Trophoblast cell (in vitro differentiated cells and primary cell): Measurements from ENCODE around the gene SCARB2.

ENCODE experiments used
- DNase-seq, 2 donors: peaks; one replicate each; pipeline ENCODE4 v3.0.0-alpha.2; 2016
- H2AFZ ChIP-seq: 2 replicates; pipeline ENCODE4 v1.6.1; 2013; ENCODE audit warnings: low read length, moderate library complexity, mild to moderate bottlenecking; ENCODE audit not compliant: insufficient read depth, poor library complexity
- H2AK5ac ChIP-seq: 2 replicates; pipeline ENCODE4 v1.6.1; 2013; ENCODE audit warnings: mild to moderate bottlenecking, low read length
- H2BK120ac ChIP-seq: 2 replicates; pipeline ENCODE4 v1.6.1; 2013; ENCODE audit warnings: low read length, mild to moderate bottlenecking, moderate library complexity; ENCODE audit not compliant: insufficient read depth, poor library complexity
- H2BK12ac ChIP-seq: 2 replicates; pipeline ENCODE4 v1.6.1; 2013; ENCODE audit warnings: mild to moderate bottlenecking, low read length, moderate library complexity
- H2BK5ac ChIP-seq: 2 replicates; pipeline ENCODE4 v1.6.1; 2013; ENCODE audit warnings: low read length, low read depth, moderate library complexity, mild to moderate bottlenecking; ENCODE audit not compliant: poor library complexity
- H3K14ac ChIP-seq: 2 replicates; pipeline ENCODE4 v1.6.1; 2013; ENCODE audit warnings: mild to moderate bottlenecking, low read length
- H3K18ac ChIP-seq: 2 replicates; pipeline ENCODE4 v1.6.1; 2013; ENCODE audit warnings: mild to moderate bottlenecking, low read length
- H3K23ac ChIP-seq: 2 replicates; pipeline ENCODE4 v1.6.1; 2013; ENCODE audit warnings: low read length
- H3K27ac ChIP-seq: 2 replicates; pipeline ENCODE4 v1.5.1; 2013; ENCODE audit warnings: low read depth, mild to moderate bottlenecking, inconsistent platforms, low read length, moderate library complexity
- H3K27me3 ChIP-seq: 2 replicates; pipeline ENCODE4 v1.6.1; 2013; ENCODE audit warnings: inconsistent platforms, mild to moderate bottlenecking, low read length, moderate library complexity; ENCODE audit not compliant: insufficient read depth
- H3K36me3 ChIP-seq, 2 experiments: 1 replicate in 1 of 2; 2 replicates in 1 of 2; pipeline ENCODE4 v1.6.1; 2013; ENCODE audit warnings: low read length in 2 of 2, mild to moderate bottlenecking in 2 of 2, moderate library complexity in 1 of 2; ENCODE audit not compliant: insufficient read depth in 2 of 2, control insufficient read depth in 1 of 2
- H3K4ac ChIP-seq: 2 replicates; pipeline ENCODE4 v1.6.1; 2013; ENCODE audit warnings: low read depth, mild to moderate bottlenecking, low read length, moderate library complexity
- H3K4me1 ChIP-seq, 2 experiments: 1 replicate in 1 of 2; 2 replicates in 1 of 2; pipeline ENCODE4 v1.6.1; 2013; ENCODE audit warnings: low read length in 2 of 2, mild to moderate bottlenecking in 2 of 2, moderate library complexity in 1 of 2; ENCODE audit not compliant: insufficient read depth in 2 of 2, control insufficient read depth in 1 of 2
- H3K4me2 ChIP-seq: 2 replicates; pipeline ENCODE4 v1.6.1; 2013; ENCODE audit warnings: inconsistent platforms, mild to moderate bottlenecking, low read length, moderate library complexity
- H3K4me3 ChIP-seq: 2 replicates; pipeline ENCODE4 v1.5.1; 2013; ENCODE audit warnings: mild to moderate bottlenecking, low read depth, low read length, inconsistent platforms
- H3K79me1 ChIP-seq: one replicate; pipeline ENCODE4 v1.6.1; 2013; ENCODE audit warnings: low read length
- H3K79me2 ChIP-seq: 2 replicates; pipeline ENCODE4 v1.6.1; 2013; ENCODE audit warnings: low read length, mild to moderate bottlenecking; ENCODE audit not compliant: control insufficient read depth, insufficient read depth, poor library complexity
- H3K9ac ChIP-seq: 2 replicates; pipeline ENCODE4 v1.6.1; 2013; ENCODE audit warnings: mild to moderate bottlenecking, low read length
- H3K9me3 ChIP-seq: 2 replicates; pipeline ENCODE4 v1.6.1; 2013; ENCODE audit warnings: low read depth, mild to moderate bottlenecking, control low read depth, inconsistent platforms, low read length; ENCODE audit not compliant: insufficient read depth
- H4K12ac ChIP-seq: 2 replicates; pipeline ENCODE4 v1.6.1; 2013; ENCODE audit warnings: low read depth, mild to moderate bottlenecking, low read length, moderate library complexity
- H4K8ac ChIP-seq: 2 replicates; pipeline ENCODE4 v1.6.1; 2013; ENCODE audit warnings: low read depth, mild to moderate bottlenecking, low read length, moderate library complexity
- H4K91ac ChIP-seq: one replicate; pipeline ENCODE4 v1.6.1; 2013; ENCODE audit warnings: low read depth, mild to moderate bottlenecking, low read length, moderate library complexity
- WGBS: extraction: QIAGEN DNeasy Blood & Tissue Kit; methylation state at CpG from one replicate; pipeline ENCODE4 v1.1.7; 2013; ENCODE audit warnings: missing lambda C conversion rate; ENCODE audit not compliant: insufficient read length, insufficient coverage; ENCODE audit errors: extremely low coverage; 5-methylcytosine and 5-hydroxymethylcytosine counted together

The SCARB2 gene

GRCh38 chr4:76116821-76117220 is 96.8 kb downstream of the SCARB2 start:
- H4K12ac ChIP-seq = no peak overlapping the region
- H2BK120ac ChIP-seq = no peak overlapping the region
- no peaks in the 10 kb centered on the region for H3K79me1 ChIP-seq
- no peak overlapping the region for H3K14ac ChIP-seq
- no peak overlapping the region for H3K4me2 ChIP-seq
- no peak overlapping the region for H3K9ac ChIP-seq
- no peak overlapping the region for H2AFZ ChIP-seq
- DNase-seq = no peak
- WGBS = no CpG with 5 or more reads among the region's 1 CpG
- no peaks in the 10 kb centered on the region for H3K27me3 ChIP-seq
- no peak overlapping the region for H4K8ac ChIP-seq
- H3K79me2 ChIP-seq = no peaks in the 10 kb centered on the region
- H3K18ac ChIP-seq = no peak overlapping the region
- no peak overlapping the region for H2BK5ac ChIP-seq
- H4K91ac ChIP-seq = no peak overlapping the region
- H3K36me3 ChIP-seq = peaks cover 12 to 16% of the 10 kb centered on the region in 2 experiments
- H2BK12ac ChIP-seq = no peak overlapping the region
- H3K27ac ChIP-seq = no peak overlapping the region
- no peak overlapping the region for H2AK5ac ChIP-seq
- no peak overlapping the region for H3K4ac ChIP-seq
- no peak overlapping the region for H3K4me3 ChIP-seq
- no peak overlapping the region for H3K23ac ChIP-seq
- no peaks in the 10 kb centered on the region for H3K4me1 ChIP-seq
- H3K9me3 ChIP-seq = no peaks in the 10 kb centered on the region
